HG03558 (cell line): ENCODE results near the gene UBLCP1.
"Not testable (repeated sequence)": the region's sequence is repeated elsewhere in the genome, so short reads cannot be mapped to it uniquely, and the experiment has no call there.

ENCODE experiments used
- ATAC-seq: cut with Tn5 transposase; IDR thresholded peaks from one replicate; pipeline ENCODE4 v1.9.1; 2021; ENCODE audit warnings: moderate number of reproducible peaks; ENCODE audit not compliant: unreplicated experiment; ENCODE audit errors: extremely low read depth

Gene UBLCP1, protein sequence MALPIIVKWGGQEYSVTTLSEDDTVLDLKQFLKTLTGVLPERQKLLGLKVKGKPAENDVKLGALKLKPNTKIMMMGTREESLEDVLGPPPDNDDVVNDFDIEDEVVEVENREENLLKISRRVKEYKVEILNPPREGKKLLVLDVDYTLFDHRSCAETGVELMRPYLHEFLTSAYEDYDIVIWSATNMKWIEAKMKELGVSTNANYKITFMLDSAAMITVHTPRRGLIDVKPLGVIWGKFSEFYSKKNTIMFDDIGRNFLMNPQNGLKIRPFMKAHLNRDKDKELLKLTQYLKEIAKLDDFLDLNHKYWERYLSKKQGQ

DNA sequence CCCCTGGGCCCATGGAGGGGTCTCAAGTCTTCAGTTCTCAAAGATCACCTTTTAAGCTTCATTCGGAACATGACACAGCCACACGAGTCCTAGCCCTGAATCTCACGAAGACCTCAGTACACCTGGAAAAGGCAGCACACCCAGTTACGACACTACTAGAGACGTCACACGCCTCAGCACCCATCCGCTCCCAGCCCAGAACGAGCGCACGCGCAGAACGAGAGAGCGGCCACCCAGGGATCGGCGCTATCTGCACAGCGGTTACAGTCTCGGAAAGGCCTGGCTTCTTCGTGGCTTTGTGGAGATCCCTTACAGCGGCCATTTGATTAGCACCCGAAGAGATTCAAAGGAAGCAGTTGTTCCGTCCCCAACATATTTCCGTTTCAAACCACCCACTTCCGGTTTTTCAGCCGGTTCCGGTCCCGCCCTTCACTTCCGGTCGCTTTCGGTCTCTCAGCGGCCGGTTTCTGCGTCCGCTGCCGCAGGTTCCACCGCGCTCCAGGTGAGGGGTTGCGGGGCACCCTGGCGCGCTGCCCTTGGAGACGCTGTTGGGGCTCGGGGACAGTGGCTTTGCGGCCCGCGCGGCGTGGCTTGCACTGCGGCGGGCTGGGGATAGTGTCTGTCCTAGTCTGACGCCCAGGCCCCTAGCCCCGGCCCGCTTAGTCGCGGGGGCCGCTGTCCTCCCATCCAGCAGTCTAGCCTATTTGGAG lies at the start of gene UBLCP1:
UBLCP1 (plus strand) TSS at position 432 of the 710 bp plus-strand sequence. CDS start 5,626 bp downstream, outside the sequence.
- ATAC-seq, result peak; percentile 74

DNA sequence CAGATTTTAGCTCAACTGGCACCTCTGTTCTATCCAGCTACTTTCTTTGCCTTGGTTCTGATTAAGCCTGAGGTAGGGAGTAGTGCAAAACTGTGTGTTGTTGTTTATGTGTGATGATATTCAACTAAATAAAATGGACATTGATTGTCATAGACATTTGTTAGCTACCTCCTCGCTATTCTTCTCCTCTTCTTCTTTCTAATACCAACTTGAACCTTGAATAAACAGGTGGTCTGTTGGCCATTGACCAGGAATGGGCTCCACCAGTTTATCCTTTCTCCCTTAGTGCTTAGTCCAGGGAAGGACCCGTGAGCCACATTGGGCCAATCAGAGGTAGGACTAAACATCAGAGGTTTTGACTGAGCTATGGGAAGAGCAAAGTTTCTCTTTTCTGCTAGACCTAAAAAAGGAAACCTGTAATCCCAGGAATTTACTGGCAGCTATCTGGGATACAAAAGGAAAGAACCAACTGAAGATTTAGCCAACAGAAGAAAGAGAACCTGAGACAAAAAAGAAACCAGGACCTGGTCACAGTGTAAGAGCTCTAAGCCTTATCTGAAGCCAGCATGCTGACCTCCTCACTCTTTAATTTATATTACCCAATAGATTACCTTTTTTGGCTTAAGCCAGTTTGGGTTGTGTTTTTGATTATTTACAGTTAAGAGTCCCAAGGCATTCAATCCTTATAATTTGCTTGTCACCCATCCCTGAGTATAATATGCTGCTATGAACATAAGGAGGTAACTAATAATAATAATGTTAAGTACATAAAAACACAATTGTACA lies 48.4 kb upstream of the UBLCP1 start:
- no peak for ATAC-seq

DNA sequence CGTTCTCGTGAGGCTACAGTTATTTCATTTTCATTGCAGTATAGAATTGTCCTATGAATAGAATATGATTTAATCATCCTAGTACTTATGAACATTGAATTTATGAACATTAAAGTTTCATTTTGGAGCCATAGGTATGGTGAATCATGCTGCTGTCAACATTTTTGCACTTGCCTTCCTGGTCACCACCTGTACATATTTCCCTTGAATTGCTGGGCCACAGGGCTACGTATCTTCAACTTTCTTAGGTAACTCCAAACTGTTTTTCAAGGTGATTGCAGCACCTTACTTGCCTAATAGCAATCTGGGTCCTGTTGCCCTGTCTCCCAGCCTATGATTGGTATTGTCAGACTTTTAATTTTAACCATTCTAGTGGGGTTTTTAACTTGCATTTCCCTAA lies 47.2 kb upstream of the UBLCP1 start:
- ATAC-seq, result no peak

DNA sequence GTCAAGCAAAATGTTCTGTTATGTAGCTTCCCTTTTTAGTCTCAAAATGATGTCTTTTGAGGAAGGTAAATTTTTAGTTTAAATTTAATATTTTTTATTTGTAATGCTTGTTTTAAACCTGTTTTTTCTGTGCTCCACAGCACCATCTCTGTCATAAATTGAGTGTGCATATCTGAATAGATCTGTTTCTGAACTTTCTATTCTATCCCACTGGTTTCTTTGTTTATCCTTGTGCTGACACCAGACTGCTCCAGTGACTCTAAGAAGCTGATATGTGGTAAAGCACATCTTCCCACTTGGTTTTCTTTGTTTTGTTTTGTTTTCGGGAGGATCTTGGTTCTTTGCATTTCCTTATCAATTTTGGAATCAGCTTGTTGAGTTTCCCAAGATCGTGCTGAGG lies 46.6 kb upstream of the UBLCP1 start:
- no peak for ATAC-seq

DNA sequence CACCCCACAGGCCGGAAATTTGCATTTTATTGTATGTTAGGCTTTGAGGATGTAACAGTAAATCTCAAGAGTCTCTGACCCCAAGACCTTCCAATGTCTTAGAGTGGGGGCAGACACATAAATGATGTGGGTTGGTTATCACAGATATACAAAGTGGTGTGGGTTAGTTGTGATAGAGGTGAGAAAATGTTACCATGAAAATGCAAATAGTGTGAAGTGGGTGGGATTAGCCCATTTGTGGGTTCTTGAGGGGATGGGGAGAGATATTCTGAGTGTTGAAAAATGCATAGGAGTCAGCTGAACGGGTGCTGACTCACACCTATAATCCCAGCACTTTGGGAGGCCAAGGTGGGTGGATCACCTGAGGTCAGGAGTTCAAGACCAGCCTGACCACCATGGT lies 45.9 kb upstream of the UBLCP1 start:
- ATAC-seq, result no peak

DNA sequence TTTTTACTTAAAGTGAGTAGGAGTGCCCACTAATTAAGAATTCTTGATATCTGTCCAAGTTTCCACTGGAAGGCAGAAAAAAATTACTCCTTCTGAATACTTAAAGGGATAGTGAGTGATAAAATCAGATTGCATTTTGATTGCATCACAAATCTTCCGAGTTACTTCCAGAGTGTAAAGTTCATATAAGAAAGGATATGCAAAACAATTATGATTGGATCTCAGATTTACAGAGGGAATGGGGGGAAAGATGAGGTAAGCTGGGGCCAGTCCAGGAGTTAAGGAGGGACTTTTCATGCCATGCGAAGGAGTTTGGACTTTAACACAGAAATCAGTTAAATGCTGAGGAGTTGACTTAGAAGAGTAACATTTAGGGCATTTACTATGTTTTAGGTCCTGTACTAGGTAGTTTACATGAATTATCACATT lies 44.5 kb upstream of the UBLCP1 start:
- ATAC-seq, result no peak

DNA sequence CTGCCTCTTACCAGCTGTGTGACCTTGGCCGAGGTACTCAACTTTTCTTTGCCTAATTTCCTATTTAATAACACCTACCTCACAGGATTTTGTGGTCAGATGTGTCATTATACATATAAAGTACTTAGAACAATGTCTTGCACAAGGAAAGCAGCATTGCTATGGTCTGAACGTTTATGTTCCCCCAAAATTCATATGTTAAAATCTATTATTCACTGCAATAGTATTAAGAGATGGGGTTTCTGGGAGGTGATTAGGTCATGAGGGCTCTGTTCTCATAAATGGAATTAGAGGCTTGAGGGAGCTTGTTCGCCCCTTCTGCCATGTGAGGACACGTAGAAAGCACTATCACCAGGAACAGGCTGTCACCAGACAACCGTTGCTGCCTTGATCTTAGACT lies 42.9 kb upstream of the UBLCP1 start:
- no peak for ATAC-seq

DNA sequence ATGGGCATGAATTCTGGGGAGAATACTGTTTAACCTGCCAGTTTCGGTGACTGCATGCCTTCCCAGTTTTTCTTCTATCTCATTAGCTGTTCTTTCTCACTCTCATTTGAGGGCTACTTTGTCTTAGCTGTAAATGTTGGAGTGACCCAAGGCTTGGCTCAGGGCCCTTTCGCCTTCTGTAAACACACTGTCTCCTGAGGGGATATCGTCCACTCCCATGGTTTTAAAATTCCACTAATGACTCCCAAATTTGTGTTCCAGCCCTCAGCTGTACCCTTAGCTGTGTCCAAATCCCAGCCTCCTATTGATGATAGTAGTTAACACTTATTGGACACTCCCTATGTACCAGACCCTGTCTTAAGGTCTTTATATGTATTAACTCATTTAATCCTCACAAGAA lies 39.6 kb upstream of the UBLCP1 start:
- no peak for ATAC-seq

DNA sequence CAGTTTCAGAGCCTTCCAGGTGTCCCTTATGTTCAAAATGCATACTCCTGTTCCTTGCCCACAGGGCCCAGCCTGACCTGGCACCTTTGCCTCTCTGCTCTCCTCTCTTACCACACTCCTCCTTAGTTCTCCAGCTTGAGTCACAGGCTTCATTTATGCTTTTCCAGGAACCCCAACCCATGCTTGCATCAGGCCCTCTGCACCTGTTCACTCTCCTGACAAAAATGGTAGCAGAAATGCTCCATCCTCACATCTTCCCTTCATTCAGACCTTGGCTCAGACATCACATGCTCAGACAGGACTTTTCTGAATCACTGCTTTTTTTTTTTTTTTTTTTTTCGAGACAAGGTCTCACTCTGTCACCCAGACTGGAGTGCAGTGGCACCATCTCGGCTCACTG lies 38.6 kb upstream of the UBLCP1 start:
- ATAC-seq, result no peak

DNA sequence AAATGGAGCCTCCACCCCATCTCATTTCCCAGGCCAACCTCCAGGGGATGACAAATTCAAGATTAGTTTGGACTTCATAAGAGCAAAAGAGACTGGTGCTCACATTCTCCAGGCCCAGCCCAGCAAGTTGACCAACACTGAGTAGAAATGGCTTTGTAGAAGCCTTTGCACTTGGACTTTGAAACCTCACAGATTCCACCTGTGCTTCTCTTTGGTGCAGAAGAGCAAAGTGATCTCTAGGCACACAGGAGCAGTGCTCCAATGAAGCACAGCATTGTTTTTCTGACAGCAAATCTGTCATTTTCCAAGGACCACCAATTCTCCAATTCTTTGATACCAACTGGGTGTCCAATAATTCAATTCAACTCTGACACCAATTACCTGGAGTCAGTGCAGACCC lies 36.6 kb upstream of the UBLCP1 start:
- no peak for ATAC-seq

DNA sequence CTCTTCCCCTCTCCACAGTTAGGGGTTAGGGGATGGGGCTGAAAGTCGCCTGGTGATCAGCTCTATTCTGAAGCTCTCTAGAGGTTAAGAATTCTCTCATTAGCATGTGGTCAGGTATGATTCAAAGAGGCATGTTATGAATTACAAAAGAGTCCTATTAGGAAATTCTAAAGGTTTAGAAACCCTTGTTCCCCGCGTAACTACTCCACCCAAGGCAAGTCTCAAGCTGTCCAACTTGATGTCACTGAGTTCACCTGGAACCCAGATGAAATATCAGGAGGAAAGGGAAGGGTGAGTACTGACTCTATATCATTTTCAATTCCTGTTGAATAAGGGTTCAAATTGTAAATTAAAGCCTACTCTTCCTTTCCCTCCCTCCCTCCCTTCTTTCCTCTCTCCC lies 35.6 kb upstream of the UBLCP1 start:
- no peak for ATAC-seq

DNA sequence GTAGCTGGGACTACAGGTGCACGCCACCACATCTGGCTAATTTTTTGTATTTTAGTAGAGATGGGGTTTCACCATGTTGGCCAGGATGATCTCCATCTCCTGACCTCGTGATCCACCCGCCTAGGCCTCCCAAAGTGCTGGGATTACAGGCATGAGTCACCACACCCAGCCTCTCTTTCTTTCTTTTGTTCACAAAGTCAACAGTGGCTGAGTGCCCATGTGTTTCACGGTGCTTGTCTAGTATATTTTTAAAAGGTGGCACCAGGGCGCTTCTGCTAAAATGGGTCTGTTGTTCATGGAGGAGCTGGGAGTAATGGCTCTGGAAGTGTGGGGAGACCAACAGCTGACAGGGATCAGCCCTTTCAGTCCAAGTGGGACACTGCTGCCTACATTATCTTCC lies 35.0 kb upstream of the UBLCP1 start:
- ATAC-seq, result not testable (repeated sequence)

DNA sequence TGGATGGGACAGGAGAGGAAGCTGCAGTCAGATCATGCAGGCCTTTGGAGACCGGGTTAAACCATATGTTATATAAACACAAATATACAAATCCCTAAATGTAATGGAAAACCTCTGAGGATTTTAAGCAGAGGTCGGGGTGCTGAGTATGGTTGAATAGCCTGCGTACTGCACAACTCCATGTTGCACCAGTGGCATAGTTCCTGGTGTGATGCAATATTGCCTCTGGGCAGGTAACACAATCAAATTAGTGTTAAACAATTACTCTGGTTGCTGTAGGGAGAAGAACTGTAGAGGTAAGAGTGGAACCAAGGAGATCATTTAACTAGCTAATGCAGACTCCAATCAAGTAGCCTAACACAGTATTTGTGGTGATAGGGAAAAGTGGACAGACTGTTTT lies 32.4 kb upstream of the UBLCP1 start:
- ATAC-seq, result no peak

DNA sequence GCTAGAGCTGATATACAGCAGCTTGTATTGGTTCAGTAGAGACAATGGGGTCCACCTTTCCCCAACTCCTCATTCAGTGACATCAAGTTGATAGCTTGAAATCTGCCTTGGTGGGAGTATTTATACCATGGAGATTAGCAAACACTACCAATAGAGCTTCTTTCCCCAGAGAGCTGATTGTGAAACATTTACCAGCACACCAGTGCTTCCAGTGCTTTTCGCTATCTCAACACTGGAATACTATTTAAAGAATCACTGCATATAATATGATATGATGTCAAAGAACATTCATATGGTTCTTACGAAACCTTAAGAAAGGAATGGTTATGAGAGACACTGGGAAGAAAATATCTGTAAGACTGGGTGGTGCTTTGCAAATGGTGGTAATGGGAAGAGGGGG lies 31.9 kb upstream of the UBLCP1 start:
- ATAC-seq, result no peak

DNA sequence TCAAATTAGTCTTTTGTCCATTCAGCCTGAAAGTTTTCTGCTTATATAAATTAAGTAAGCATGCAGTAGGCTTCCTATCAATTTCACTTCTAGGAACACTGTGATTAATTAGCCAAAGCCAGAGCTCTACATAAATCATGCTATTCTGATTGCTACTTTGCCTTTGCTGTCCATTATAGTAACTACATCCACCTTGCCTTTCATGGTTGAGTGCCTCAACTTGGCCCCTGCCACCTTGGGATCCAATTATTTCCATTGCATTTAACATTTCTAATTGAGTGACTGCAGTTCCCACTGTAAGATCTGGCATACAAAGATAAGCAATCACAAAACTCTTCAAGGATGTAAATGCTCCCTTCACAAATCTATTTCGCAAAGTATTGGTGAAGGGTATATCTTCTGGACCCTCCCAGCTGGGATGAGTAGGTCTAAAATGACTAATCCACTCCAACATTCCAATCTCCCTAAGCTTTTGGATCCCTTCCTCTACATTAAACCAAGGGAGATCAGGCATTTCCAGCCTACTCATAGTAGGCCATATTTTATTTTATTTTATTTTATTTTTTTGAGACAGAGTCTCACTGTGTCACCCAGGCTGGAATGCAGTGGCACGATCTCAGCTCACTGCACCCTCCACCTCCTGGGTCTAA lies 27.1 kb upstream of the UBLCP1 start:
- not testable (repeated sequence) for ATAC-seq

DNA sequence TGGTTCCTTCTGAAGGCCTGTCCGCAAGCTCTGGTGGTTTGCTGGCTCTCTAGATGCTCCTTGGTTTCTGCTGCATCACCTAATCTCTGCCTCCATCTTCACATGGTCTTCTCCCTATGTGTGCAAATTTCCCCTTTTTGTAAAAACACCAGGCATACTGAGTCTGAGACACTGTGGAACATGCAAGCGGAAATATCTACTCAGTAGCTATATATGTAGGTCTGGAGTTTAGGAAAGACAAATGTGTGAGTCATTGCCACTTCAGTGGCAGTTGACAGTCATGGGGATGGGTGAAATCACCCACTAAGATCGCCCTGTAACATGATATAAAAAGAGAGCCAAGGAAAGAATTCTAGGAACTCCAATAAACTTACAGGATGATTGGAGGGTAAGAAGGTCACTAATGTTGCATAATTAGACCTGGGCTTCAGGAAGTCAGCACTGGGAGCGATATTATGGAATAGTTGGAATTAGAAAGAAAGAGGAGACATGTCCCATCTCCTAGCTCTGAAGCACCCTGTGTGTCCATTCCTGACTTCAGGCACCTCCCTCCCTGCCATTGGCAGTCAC lies 22.7 kb upstream of the UBLCP1 start:
- ATAC-seq, result no peak

DNA sequence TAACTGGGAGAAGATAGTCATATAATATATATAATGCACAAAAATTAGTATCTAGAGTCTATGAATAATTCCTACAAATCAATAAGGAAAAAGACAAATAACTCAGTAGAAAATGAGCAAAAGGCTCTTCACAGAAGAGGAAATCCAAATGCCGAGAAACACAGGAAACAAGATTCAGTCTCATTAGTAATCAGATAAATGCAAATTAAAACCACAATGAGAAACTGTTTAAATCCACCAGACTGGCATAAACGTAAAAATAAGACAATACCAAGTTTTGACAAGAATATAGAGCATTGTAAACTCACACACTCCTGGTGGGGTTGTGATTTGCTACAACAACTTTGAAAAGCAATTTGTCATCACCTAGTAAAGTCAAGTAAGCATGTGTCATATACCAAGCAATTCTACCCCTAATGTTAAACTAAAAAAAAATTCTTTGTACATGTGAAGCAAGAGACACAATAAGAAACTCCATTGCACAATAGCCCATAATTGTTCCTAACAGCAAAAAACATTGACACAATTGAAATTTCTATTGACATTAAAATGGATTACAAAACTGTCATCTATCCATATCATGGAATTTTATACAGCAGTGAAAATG lies 21.0 kb upstream of the UBLCP1 start:
- ATAC-seq, result no peak

DNA sequence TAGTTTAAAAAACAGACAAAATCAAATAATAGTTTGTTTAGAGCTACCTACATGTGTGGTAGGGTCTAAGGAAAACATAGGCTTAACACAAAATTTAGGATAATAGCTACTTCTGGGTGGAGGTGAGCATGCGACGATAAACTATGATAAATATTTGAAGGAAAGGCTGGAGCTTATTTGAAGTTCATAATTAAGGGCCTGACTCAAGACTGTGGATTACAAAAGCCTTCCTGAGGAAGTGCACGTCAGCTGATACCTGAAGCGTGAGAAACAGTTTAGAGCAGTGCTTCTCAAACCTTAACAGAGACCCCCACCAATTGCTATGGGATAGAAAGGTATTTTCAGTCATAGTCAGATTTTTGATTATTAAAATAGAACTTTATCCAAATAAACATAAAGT lies 20.4 kb upstream of the UBLCP1 start:
- no peak for ATAC-seq

DNA sequence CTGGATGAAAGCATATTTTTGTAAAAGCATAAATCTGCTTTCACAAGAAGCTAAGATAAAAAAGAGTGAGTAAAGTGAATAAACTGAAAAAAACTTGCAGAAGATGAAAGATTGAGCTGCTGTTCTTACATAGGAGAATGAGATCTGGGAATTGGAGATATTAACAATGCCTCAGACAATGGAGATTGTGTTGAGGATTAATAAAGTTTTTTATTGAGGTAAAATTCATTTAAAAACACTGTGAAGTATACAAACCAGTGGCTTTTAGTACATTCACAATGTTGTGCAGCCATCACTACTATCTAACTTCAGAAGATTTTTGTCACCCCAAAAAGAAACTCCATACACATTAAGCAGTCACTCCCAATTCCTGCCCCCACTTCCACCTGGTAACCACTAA lies 19.7 kb upstream of the UBLCP1 start:
- no peak for ATAC-seq

DNA sequence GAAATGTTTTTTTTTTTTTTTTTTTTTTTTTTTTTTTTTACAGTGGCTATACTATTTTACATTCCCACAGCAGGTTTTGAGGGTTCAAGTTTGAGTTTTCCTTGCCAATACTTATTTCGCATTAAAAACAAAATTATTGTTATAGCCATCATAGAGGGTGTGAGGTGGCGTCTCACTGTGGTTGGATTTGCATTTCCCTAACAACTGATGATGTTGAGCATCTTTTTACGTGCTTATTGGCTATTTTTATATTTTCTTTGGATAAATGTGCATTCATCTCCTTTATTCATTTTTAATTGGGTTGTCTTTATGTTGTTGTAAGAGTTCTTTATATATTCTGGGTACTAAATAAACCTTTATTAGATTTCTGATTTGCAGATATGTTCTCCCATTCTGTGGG lies 18.9 kb upstream of the UBLCP1 start:
- no peak for ATAC-seq
